GM19452 (cell line): Measurements from ENCODE around the gene SHLD2.
"Not testable (repeated sequence)": the region's sequence is repeated elsewhere in the genome, so short reads cannot be mapped to it uniquely, and the experiment has no call there.

Experiments
- ATAC-seq: cut with Tn5 transposase; IDR thresholded peaks from one replicate; pipeline ENCODE4 v1.9.1; 2021; ENCODE audit not compliant: unreplicated experiment

SHLD2 gene

DNA sequence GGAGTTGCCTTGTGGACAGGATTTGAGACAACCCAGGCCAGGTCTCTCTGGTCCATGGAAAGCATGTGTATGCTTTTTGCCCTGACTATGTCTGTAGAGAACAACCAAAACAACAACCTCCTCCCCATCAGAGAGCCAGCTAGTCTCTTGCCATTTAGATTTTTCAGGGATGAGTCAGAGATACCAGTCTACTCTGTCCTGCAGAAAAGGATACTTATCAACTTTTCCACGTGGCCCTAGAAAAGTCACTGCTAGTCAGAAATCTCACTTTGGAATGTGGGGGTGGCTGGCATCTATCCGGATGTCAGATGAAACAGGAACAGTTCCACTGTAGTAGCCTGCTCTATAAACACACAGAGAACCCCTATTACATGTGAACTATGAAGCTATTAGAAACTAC, 116.8 kb downstream of the SHLD2 start:
- ATAC-seq, result not testable (repeated sequence)

DNA sequence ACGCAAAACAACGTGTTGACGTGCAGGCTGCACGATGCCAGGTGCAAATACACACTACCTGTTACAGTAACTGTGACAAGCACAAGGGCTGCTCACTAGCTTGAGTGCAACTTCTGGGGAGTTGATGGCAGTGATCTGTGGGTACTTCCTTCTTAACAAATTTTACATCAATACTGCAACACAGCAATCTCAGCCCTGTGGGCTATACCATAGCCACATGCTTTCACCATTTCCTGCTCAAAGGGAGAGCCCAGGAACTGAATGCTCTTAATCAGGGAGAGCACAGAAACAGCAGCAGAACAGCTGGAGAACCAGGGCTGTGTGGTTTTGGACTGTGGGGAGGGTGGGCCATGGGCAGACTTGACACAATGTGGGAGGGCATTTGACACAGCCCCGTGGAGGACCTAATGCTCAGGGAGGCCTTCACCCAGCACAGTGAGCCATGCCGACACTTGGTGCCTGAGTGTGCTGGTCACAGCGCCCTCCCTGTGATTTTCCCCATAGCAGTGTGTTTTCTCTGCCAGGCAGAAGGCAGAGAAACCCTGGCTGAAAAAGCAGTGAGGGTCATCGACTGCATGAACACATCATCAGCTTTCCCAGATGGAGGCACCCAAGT, 118.3 kb downstream of the SHLD2 start:
- not testable (repeated sequence) for ATAC-seq

DNA sequence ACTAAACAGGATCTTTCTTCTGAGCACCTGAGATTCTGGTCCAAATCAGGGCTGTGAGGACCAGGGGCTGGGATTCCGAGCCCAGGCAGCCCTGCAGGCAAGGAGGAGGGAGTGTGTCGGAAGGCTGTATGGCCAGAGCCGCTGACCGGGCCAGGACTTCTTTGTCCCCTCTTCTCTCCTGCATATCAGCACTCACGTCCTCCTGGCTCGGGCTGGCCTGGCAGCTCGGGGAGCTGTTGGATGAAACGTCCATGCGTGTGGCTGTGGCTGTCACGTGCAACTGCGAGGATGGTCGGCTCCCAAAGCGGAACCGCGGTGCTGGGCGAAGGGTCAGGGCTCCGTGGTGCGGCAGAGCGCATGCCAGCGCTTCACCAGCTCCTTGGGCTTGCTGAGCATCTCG, 118.8 kb downstream of the SHLD2 start:
- not testable (repeated sequence) for ATAC-seq

GRCh38 chr10:87216120-87216519, 121.1 kb downstream of the SHLD2 start:
- not testable (repeated sequence) for ATAC-seq

DNA sequence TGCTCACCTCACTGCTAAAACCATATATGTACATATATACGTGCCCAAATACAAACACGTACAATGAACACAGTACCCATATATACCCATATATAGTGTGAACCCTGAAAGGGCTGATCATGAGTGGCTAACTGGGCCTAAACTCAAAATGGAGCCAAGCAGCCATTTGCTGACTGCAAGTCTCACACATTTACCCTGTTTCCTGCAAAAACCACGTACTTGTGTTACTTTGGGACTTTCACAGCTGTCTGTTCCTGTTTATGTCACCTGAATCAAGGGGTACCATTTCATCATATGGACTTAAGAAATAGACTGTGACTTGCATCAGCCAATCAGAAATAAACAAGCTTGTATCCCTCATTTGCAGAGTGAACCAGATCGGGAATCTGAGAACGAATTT, 124.4 kb downstream of the SHLD2 start:
- ATAC-seq, result not testable (repeated sequence)

DNA sequence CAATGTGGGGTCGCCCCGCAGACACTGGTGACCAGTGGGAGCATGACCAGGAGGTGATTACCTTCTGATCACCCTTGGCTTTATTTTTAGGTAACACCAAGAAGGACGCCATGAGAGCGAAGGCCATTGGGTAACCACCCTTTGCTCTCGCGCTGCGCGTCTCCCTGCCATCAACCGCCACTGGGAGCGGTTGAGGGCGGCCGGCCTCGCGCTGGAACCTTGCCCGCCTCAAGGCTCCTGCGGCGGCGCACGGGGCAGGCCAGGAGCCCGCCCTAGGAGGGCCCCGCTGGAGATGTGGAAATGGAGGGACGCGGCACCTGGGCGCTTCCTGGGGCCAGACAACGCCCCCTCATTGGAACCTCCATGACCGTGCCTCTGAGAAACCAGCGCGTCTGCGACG, 127.8 kb downstream of the SHLD2 start:
- not testable (repeated sequence) for ATAC-seq

- ATAC-seq, result not testable (repeated sequence)
These were observed 130.1 kb downstream of the SHLD2 start, which contains the start of gene NUTM2A for GRCh38 chr10:87225148-87225547. Gene NUTM2A, plus strand, starts transcription at chr10:87225448. Its CDS starts 383 bp downstream, at chr10:87225831.

GRCh38 chr10:87228247-87228646, 133.2 kb downstream of the SHLD2 start:
- ATAC-seq, result not testable (repeated sequence)

- ATAC-seq, result not testable (repeated sequence)
These were observed 134.2 kb downstream of the SHLD2 start for GRCh38 chr10:87229211-87229610.

DNA sequence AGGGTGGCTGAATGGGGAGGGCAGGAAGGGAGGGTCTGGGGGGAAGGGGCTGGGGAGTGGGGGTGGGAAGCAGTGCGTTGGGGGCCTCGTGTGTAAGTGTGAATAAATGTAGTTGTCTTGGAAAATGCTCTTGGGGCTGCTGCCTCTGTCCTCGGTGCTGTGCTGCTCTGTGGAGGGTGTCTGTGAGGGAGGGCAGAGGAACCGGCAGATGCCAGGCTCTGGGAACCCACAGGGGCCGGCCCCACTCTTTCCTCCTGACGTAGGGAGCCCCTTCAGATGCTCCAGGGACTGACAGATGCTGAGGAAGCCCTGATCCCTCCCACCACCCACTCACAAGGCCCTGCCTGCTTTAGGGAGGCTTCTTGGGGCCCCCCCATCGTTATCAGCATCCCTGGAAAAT, 139.8 kb downstream of the SHLD2 start:
- not testable (repeated sequence) for ATAC-seq

DNA sequence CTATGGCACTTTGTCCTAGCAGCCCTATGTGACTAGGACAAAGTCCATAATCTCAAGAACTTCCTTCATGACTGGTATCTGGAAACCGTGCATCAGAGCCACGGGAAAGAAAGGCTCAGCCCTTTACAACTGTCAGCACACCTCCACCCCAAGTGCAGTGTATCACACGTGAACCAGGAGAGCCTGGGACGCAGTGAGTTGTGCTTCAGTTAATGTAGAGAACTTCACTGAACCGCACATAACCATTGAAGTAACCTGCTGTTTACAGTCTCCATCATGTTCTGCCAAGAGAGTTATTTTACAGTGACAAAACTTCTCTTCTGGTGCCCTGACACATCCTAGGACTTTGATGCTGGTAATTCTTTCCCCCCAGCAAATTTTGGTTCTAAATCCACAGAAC, 142.2 kb downstream of the SHLD2 start:
- not testable (repeated sequence) for ATAC-seq

GRCh38 chr10:87239346-87239808, 144.4 kb downstream of the SHLD2 start:
- ATAC-seq, result not testable (repeated sequence)
